NT2/D1 (cell line): Measurements from ENCODE around the gene EPM2A.

ENCODE experiments used
- DNase-seq: peaks from one replicate; pipeline ENCODE4 v3.0.0-alpha.2; 2011; ENCODE audit warnings: low read depth, low spot score
- H3K27me3 ChIP-seq: 2 replicates; pipeline ENCODE4 v1.6.0; 2011; ENCODE audit warnings: mild to moderate bottlenecking; ENCODE audit not compliant: insufficient read length, insufficient read depth
- H3K36me3 ChIP-seq: 2 replicates; pipeline ENCODE4 v1.6.1; 2011; ENCODE audit warnings: mild to moderate bottlenecking, low read length, mixed read lengths; ENCODE audit not compliant: insufficient read depth, insufficient read length
- H3K4me1 ChIP-seq: 2 replicates; pipeline ENCODE4 v1.5.1; 2011; ENCODE audit not compliant: insufficient read depth, insufficient read length
- H3K4me3 ChIP-seq: 2 replicates; pipeline ENCODE4 v1.5.1; 2011; ENCODE audit warnings: low read depth; ENCODE audit not compliant: insufficient read length
- H3K9ac ChIP-seq: 2 replicates; pipeline ENCODE4 v1.6.0; 2011; ENCODE audit warnings: low read depth; ENCODE audit not compliant: insufficient read length
- H3K9me3 ChIP-seq: 2 replicates; pipeline ENCODE4 v1.5.1; 2011; ENCODE audit warnings: mild to moderate bottlenecking, low read length; ENCODE audit not compliant: insufficient read depth
- SUZ12 ChIP-seq: IDR thresholded peaks from 2 replicates; pipeline ENCODE4 v1.6.1; 2011; ENCODE audit not compliant: insufficient read length, insufficient read depth; ENCODE audit errors: extremely low read depth
- YY1 ChIP-seq: IDR thresholded peaks from 2 replicates; pipeline ENCODE4 v1.6.1; 2011; ENCODE audit not compliant: insufficient read length, insufficient read depth
- ZNF274 ChIP-seq: IDR thresholded peaks from 2 replicates; pipeline ENCODE4 v1.6.1; 2011; ENCODE audit warnings: mild to moderate bottlenecking, low read depth, low read length

The EPM2A gene

GRCh38 chr6:145621776-145622175 lies 113.5 kb downstream of the EPM2A start:
- Histone ChIP-seq H3K27me3 (no peaks in the 10 kb centered on the region), H3K4me1 (no peaks in the 10 kb centered on the region), H3K9me3 (no peaks in the 10 kb centered on the region; the same call in 1 of the 2 replicates), H3K36me3 (no peaks in the 10 kb centered on the region), H3K9ac (no peak overlapping the region), H3K4me3 (no peak overlapping the region)
- no peak for DNase-seq
- TF ChIP-seq YY1: no peak
- no peak for TF ChIP-seq ZNF274
- no peak for TF ChIP-seq SUZ12

GRCh38 chr6:145620088-145620487 lies 115.2 kb downstream of the EPM2A start:
- Histone ChIP-seq H3K9me3 (no peaks in the 10 kb centered on the region; the same call in 1 of the 2 replicates), H3K4me3 (no peak overlapping the region), H3K9ac (no peak overlapping the region), H3K27me3 (no peaks in the 10 kb centered on the region), H3K4me1 (no peaks in the 10 kb centered on the region), H3K36me3 (no peaks in the 10 kb centered on the region)
- no peak for DNase-seq
- TF ChIP-seq ZNF274 (no peak), SUZ12 (no peak), YY1 (no peak)

GRCh38 chr6:145609521-145609920 lies 125.8 kb downstream of the EPM2A start:
- Histone ChIP-seq H3K4me3 (no peak overlapping the region), H3K9ac (no peak overlapping the region), H3K4me1 (no peaks in the 10 kb centered on the region), H3K9me3 (no peaks in the 10 kb centered on the region), H3K36me3 (no peaks in the 10 kb centered on the region), H3K27me3 (no peaks in the 10 kb centered on the region)
- TF ChIP-seq SUZ12 (no peak), ZNF274 (no peak), YY1 (no peak)
- DNase-seq: no peak

GRCh38 chr6:145608850-145609249 lies 126.5 kb downstream of the EPM2A start:
- Histone ChIP-seq H3K9me3 (no peaks in the 10 kb centered on the region), H3K36me3 (no peaks in the 10 kb centered on the region), H3K4me1 (no peaks in the 10 kb centered on the region), H3K9ac (no peak overlapping the region), H3K4me3 (no peak overlapping the region), H3K27me3 (no peaks in the 10 kb centered on the region)
- no peak for TF ChIP-seq SUZ12
- no peak for TF ChIP-seq YY1
- no peak for TF ChIP-seq ZNF274
- DNase-seq: no peak

- Histone ChIP-seq H3K9me3 (no peaks in the 10 kb centered on the region), H3K27me3 (no peaks in the 10 kb centered on the region), H3K4me3 (no peak overlapping the region), H3K4me1 (no peaks in the 10 kb centered on the region), H3K9ac (no peak overlapping the region), H3K36me3 (no peaks in the 10 kb centered on the region)
- TF ChIP-seq YY1 (no peak), ZNF274 (no peak), SUZ12 (no peak)
- DNase-seq: no peak
Observed at GRCh38 chr6:145603991-145604390, 131.3 kb downstream of the EPM2A start.

GRCh38 chr6:145603424-145603833 lies 131.9 kb downstream of the EPM2A start:
- DNase-seq: no peak
- H3K36me3 ChIP-seq: no peaks in the 10 kb centered on the region
- no peak overlapping the region for H3K9ac ChIP-seq
- no peaks in the 10 kb centered on the region for H3K9me3 ChIP-seq
- no peaks in the 10 kb centered on the region for H3K4me1 ChIP-seq
- no peaks in the 10 kb centered on the region for H3K27me3 ChIP-seq
- no peak overlapping the region for H3K4me3 ChIP-seq
- TF ChIP-seq ZNF274 (no peak), SUZ12 (no peak), YY1 (no peak)

GRCh38 chr6:145602726-145603326 lies 132.5 kb downstream of the EPM2A start:
- no peak for DNase-seq
- Histone ChIP-seq H3K9ac (no peak overlapping the region), H3K36me3 (no peaks in the 10 kb centered on the region), H3K9me3 (no peaks in the 10 kb centered on the region), H3K27me3 (no peaks in the 10 kb centered on the region), H3K4me1 (no peaks in the 10 kb centered on the region), H3K4me3 (no peak overlapping the region)
- TF ChIP-seq SUZ12 (no peak), ZNF274 (no peak), YY1 (no peak)
